OCI-LY3 (cell line): ENCODE results near the gene PLCH2.

ENCODE experiments used
- H2AFZ ChIP-seq: fragments of 200-600, 300-600 bp; shearing (Covaris generic); 2 replicates; pipeline ENCODE4 v1.6.0; 2014; ENCODE audit warnings: antibody characterized with exemption, low read depth, low read length
- H3K27ac ChIP-seq: fragments of 200-600, 300-600 bp; sonication (generic); 2 replicates; pipeline ENCODE4 v1.5.1; 2014; ENCODE audit warnings: mild to moderate bottlenecking, low read length, moderate library complexity, mixed read lengths
- H3K27me3 ChIP-seq: fragments of 200-600, 300-600 bp; sonication (generic); 2 replicates; pipeline ENCODE4 v1.6.1; 2014; ENCODE audit warnings: low read depth, low read length, mixed read lengths
- H3K36me3 ChIP-seq: fragments of 200-600, 300-600 bp; sonication (generic); replicated peaks from 2 replicates; pipeline ENCODE3; 2014; ENCODE audit warnings: low read depth, low read length, mixed read lengths
- H3K4me1 ChIP-seq: fragments of 300-600, 200-600 bp; sonication (generic); 2 replicates; pipeline ENCODE4 v1.6.1; 2014; ENCODE audit warnings: low read length, mixed read lengths
- H3K4me2 ChIP-seq: fragments of 200-600, 300-600 bp; sonication (generic); 2 replicates; pipeline ENCODE4 v1.6.1; 2014; ENCODE audit warnings: low read length, mixed read lengths
- H3K4me3 ChIP-seq: fragments of 300-600, 200-600 bp; sonication (generic); 2 replicates; pipeline ENCODE4 v1.5.1; 2014; ENCODE audit warnings: antibody characterized with exemption, mild to moderate bottlenecking, low read length, moderate library complexity
- H3K79me2 ChIP-seq: fragments of 300-600, 200-600 bp; shearing (Covaris generic); 2 replicates; pipeline ENCODE4 v1.6.1; 2014; ENCODE audit warnings: mild to moderate bottlenecking, low read length, mixed read lengths
- H3K9ac ChIP-seq: fragments of 300-600, 200-600 bp; shearing (Covaris generic); 2 replicates; pipeline ENCODE4 v1.6.0; 2014; ENCODE audit warnings: mild to moderate bottlenecking, low read length, moderate library complexity
- H3K9me3 ChIP-seq: fragments of 200-600, 300-600 bp; shearing (Covaris generic); 2 replicates; pipeline ENCODE4 v1.6.1; 2014; ENCODE audit warnings: low read length, mixed read lengths; ENCODE audit not compliant: insufficient read depth
- H4K20me1 ChIP-seq: fragments of 200-600, 300-600 bp; sonication (generic); 2 replicates; pipeline ENCODE4 v1.6.1; 2016; ENCODE audit warnings: low read length, mixed read lengths; ENCODE audit not compliant: insufficient read depth
- CTCF ChIP-seq: fragments of 200-600, 300-600 bp; sonication (generic); IDR thresholded peaks from 2 replicates; pipeline ENCODE4 v1.5.1; 2014; ENCODE audit warnings: antibody characterized with exemption, low read length, low read depth
- EZH2phosphoT487 ChIP-seq: fragments of 200-600 bp; shearing (Covaris generic); IDR thresholded peaks from 2 replicates; pipeline ENCODE4 v1.6.1; 2018; ENCODE audit warnings: antibody characterized with exemption, mixed run types, low read depth

PLCH2 gene

GRCh38 chr1:2538872-2539271 lies 62.8 kb downstream of the PLCH2 start:
- Histone ChIP-seq H3K9me3 (no peaks in the 10 kb centered on the region), H3K27me3 (peaks cover 5% of the 10 kb centered on the region; the same call in 1 of the 2 replicates), H3K36me3 (no peaks in the 10 kb centered on the region), H2AFZ (no peak overlapping the region), H4K20me1 (no peaks in the 10 kb centered on the region), H3K27ac (no peak overlapping the region), H3K4me1 (no peaks in the 10 kb centered on the region), H3K79me2 (no peaks in the 10 kb centered on the region), H3K4me2 (no peak overlapping the region), H3K9ac (no peak overlapping the region), H3K4me3 (no peak overlapping the region)
- no peak for TF ChIP-seq CTCF
- no peak for TF ChIP-seq EZH2phosphoT487

GRCh38 chr1:2539312-2539907 lies 63.3 kb downstream of the PLCH2 start:
- H3K9ac ChIP-seq: no peak overlapping the region
- H4K20me1 ChIP-seq: no peaks in the 10 kb centered on the region
- no peak overlapping the region for H3K4me2 ChIP-seq
- TF ChIP-seq CTCF: peak; percentile 29; the same call in 1 of the 2 replicates
- no peak for TF ChIP-seq EZH2phosphoT487
- no peaks in the 10 kb centered on the region for H3K36me3 ChIP-seq
- no peak overlapping the region for H3K4me3 ChIP-seq
- H3K27ac ChIP-seq: no peak overlapping the region
- peaks cover 5% of the 10 kb centered on the region; the same call in 1 of the 2 replicates for H3K27me3 ChIP-seq
- no peaks in the 10 kb centered on the region for H3K9me3 ChIP-seq
- H3K79me2 ChIP-seq: no peaks in the 10 kb centered on the region
- H3K4me1 ChIP-seq: no peaks in the 10 kb centered on the region
- no peak overlapping the region for H2AFZ ChIP-seq

GRCh38 chr1:2540816-2541492 lies 64.9 kb downstream of the PLCH2 start:
- no peak for TF ChIP-seq CTCF
- no peak for TF ChIP-seq EZH2phosphoT487
- Histone ChIP-seq H3K36me3 (no peaks in the 10 kb centered on the region), H3K4me3 (no peak overlapping the region), H3K27ac (no peak overlapping the region), H3K27me3 (no peaks in the 10 kb centered on the region), H4K20me1 (no peaks in the 10 kb centered on the region), H3K4me1 (peaks cover 4% of the 10 kb centered on the region; the same call in 1 of the 2 replicates), H2AFZ (no peak overlapping the region), H3K9me3 (no peaks in the 10 kb centered on the region), H3K4me2 (no peak overlapping the region), H3K9ac (no peak overlapping the region), H3K79me2 (no peaks in the 10 kb centered on the region)

- no peaks in the 10 kb centered on the region for H3K79me2 ChIP-seq
- no peak overlapping the region for H3K27ac ChIP-seq
- no peak overlapping the region for H3K4me2 ChIP-seq
- no peak overlapping the region for H3K9ac ChIP-seq
- H2AFZ ChIP-seq: no peak overlapping the region
- no peaks in the 10 kb centered on the region for H3K36me3 ChIP-seq
- H3K4me3 ChIP-seq: no peak overlapping the region
- no peaks in the 10 kb centered on the region for H4K20me1 ChIP-seq
- peaks cover 4% of the 10 kb centered on the region; the same call in 1 of the 2 replicates for H3K4me1 ChIP-seq
- H3K27me3 ChIP-seq: no peaks in the 10 kb centered on the region
- no peak for TF ChIP-seq CTCF
- TF ChIP-seq EZH2phosphoT487: no peak
- no peaks in the 10 kb centered on the region for H3K9me3 ChIP-seq
These were observed 65.6 kb downstream of the PLCH2 start for GRCh38 chr1:2541619-2542245.
